Neuron (in vitro differentiated cells): ENCODE data around the gene ITGB1BP1.

ENCODE experiments used
- H2AFZ ChIP-seq: one replicate; pipeline ENCODE4 v1.6.1; 2013; ENCODE audit warnings: low read depth, mild to moderate bottlenecking, inconsistent platforms, low read length, moderate library complexity
- H3K27me3 ChIP-seq: one replicate; pipeline ENCODE4 v1.6.1; 2013; ENCODE audit warnings: low read length; ENCODE audit not compliant: insufficient read depth
- H3K36me3 ChIP-seq: one replicate; pipeline ENCODE4 v1.6.1; 2013; ENCODE audit warnings: low read length; ENCODE audit not compliant: insufficient read depth
- H3K4me1 ChIP-seq: one replicate; pipeline ENCODE4 v1.6.1; 2013; ENCODE audit warnings: low read length; ENCODE audit not compliant: insufficient read depth
- H3K4me3 ChIP-seq: 2 replicates; pipeline ENCODE4 v1.5.1; 2013; ENCODE audit warnings: mild to moderate bottlenecking, low read length, moderate library complexity
- H3K9me3 ChIP-seq: one replicate; pipeline ENCODE4 v1.6.1; 2013; ENCODE audit warnings: low read length

ITGB1BP1 gene

DNA sequence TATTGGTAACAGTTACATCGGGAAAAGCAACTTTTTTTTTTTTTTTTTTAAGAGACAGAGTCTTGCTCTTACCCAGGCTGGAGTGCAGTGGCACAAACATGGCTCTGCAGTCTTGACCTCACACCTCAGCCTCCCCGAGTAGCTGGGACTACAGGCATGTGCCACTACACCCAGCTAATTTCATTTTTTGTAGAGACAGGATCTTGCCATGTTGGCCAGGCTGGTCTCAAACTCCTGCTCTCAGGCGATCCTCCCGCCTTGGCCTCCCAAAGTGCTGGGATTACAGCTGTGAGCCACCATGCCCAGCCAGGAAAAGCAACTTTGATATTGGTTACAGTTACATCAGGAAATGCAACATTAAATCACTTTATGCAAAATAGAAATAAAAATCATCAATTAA lies 4.6 kb downstream of the ITGB1BP1 start:
- H3K36me3 ChIP-seq, result peaks cover 4% of the 10 kb centered on the region
- H3K4me1 ChIP-seq, result peaks cover 10% of the 10 kb centered on the region
- H3K9me3 ChIP-seq, result no peaks in the 10 kb centered on the region
- no peak overlapping the region for H2AFZ ChIP-seq
- no peaks in the 10 kb centered on the region for H3K27me3 ChIP-seq
- no peak overlapping the region for H3K4me3 ChIP-seq

DNA sequence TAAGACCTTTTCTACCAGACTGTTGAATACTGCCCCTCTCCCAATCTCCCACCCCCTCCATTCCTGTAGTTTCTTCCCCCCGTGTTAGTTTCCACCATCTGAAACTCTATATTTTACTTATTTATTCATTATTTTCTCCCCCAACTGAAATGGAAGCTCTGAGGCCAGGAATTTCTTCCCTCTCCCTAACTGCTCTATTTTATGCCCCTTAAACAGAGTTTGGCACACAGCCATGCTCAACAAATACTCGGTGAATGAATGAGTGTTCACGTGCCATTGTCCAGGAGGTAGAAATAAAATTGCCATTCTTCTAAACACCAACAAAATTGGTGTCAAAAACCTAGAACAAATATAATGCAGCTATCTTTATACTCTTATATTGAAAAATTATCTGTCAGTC lies 5.6 kb downstream of the ITGB1BP1 start:
- H3K4me3 ChIP-seq, result no peak overlapping the region
- H3K36me3 ChIP-seq, result peaks cover 4% of the 10 kb centered on the region
- H3K9me3 ChIP-seq, result no peaks in the 10 kb centered on the region
- H3K4me1 ChIP-seq, result peaks cover 10% of the 10 kb centered on the region
- H2AFZ ChIP-seq, result no peak overlapping the region
- H3K27me3 ChIP-seq, result no peaks in the 10 kb centered on the region

DNA sequence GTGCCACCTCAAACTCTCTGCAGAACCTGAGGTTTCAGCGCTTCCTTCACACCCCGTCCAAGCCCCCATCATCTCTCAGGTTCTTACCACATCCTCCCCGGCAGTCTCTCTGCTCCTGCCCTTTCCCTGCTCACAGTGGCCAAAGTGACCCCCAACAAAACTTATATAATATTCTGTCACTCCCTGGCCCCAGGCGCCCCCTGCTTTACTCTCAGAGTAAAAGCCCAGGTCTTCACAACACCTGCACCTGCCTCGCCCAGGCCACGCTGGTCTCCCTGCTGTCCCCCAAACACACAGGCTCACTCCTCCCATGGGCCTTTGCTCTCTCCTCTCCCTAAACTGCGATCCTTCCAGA lies 6.4 kb downstream of the ITGB1BP1 start:
- Histone ChIP-seq H2AFZ (no peak overlapping the region), H3K4me1 (peaks cover 4% of the 10 kb centered on the region), H3K36me3 (peaks cover 8% of the 10 kb centered on the region), H3K27me3 (no peaks in the 10 kb centered on the region), H3K9me3 (no peaks in the 10 kb centered on the region), H3K4me3 (no peak overlapping the region)

DNA sequence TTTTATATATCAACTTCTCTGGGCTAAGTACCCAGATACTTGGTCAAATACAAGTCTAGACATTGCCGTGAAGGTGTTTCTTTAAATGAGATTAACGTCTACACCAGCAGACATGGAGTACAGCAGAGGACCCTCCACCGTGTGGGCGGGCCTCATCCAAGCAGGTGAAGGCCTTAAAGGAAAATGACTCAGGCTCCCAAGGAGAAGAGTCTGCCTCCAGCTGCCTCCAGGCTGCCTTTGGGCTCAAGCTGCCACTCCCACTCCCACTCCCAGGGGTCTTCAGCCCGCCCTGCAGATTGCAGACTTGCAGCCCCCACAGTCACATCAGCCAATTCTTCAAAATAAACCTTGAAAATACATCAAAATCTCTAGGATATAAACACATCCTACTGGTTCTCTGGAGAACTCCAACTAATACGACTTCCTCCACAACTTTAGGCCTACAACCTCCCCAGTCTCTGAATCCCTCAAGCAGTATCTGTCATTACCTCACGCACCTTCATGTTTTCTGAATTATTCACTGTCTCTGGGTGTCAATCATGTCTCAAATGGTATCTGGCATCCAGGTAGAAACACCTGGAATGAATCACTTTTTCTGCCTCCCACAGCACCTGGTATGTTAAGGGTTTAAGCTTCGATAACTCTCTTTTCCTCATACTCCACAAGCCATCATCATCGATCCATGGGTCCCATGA lies 6.9 kb downstream of the ITGB1BP1 start:
- no peaks in the 10 kb centered on the region for H3K27me3 ChIP-seq
- H3K9me3 ChIP-seq, result no peaks in the 10 kb centered on the region
- H3K36me3 ChIP-seq, result peaks cover 9% of the 10 kb centered on the region
- H2AFZ ChIP-seq, result no peak overlapping the region
- H3K4me3 ChIP-seq, result no peak overlapping the region
- H3K4me1 ChIP-seq, result no peaks in the 10 kb centered on the region

DNA sequence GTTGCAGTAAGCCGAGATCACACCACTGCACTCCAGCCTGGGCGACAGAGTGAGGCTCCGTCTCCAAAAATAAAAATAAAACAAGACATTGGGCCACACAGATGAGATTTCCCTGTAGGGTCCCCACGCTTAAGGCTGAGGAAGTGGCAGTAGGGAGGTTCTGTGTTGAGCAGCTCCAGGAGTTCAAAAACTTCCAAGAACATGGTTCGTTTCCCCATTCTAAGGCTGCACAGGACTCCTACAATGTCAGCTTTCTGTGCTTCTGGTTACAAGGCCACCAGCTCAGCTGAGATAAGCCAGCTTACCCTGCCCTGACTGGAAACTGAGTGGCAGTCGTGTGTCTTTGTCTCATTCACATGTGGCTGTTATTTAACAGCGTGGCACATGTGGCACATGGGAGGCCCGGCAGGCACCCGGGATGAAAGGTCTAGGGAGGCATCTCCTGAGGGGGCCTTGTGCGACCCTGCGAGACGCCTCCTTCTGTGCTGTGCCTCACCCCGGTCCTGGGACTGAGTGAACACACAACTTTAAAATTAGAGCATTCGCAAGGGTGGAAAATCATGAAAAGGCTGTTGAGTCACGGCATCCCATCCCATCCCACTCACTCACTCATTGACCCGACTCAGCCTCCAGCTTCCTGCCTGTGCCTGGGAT lies 7.7 kb downstream of the ITGB1BP1 start:
- peaks cover 12% of the 10 kb centered on the region for H3K36me3 ChIP-seq
- no peaks in the 10 kb centered on the region for H3K9me3 ChIP-seq

DNA sequence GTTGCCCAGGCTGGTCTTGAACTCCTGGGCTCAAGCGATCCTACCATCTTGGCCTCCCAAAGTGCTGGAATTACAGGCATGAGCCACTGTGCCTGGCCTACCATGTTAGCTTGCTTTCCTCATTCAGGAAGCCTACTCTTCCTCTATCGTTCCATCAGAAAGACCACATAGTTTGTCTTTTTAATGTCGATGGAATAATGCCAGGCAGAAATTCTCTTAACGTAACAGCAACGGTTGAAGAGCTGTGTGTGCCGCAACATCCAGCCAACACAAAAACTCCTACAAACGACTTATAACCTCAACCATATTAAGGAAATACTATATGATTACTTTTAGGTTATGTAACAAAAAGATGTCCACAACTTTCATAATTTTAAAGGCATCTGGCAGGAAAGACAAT lies 10.5 kb downstream of the ITGB1BP1 start:
- H3K4me1 ChIP-seq, result no peaks in the 10 kb centered on the region
- H2AFZ ChIP-seq, result no peak overlapping the region
- H3K4me3 ChIP-seq, result no peak overlapping the region
- peaks cover 26% of the 10 kb centered on the region for H3K36me3 ChIP-seq
- H3K9me3 ChIP-seq, result peaks cover 2% of the 10 kb centered on the region
- H3K27me3 ChIP-seq, result no peaks in the 10 kb centered on the region

More for the DNA sequence above, 7.7 kb downstream of the ITGB1BP1 start:
- no peak overlapping the region for H2AFZ ChIP-seq
- no peaks in the 10 kb centered on the region for H3K27me3 ChIP-seq
- H3K4me3 ChIP-seq, result no peak overlapping the region
- no peaks in the 10 kb centered on the region for H3K4me1 ChIP-seq

DNA sequence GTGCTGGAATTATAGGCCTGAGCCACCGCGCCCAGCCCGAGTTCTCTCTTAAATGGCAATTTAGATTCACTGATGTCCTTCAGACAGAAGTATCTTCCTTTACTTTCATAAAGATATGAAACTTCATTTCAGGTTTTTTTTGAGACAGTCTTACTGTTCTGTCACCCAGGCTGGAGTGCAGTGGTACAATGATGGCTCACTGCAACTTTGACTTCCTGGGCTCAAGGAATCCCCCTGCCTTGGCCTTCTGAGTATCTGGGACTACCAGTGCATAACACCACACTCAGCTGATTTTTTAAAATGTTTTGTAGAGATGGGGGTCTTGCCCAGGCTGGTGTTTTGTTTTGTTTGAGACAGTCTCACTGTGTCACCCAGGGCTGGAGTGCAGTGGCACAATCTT lies 13.2 kb downstream of the ITGB1BP1 start:
- Histone ChIP-seq H3K36me3 (peaks cover 39% of the 10 kb centered on the region), H3K27me3 (no peaks in the 10 kb centered on the region), H3K9me3 (peaks cover 2% of the 10 kb centered on the region), H3K4me3 (no peak overlapping the region), H2AFZ (no peak overlapping the region), H3K4me1 (no peaks in the 10 kb centered on the region)

DNA sequence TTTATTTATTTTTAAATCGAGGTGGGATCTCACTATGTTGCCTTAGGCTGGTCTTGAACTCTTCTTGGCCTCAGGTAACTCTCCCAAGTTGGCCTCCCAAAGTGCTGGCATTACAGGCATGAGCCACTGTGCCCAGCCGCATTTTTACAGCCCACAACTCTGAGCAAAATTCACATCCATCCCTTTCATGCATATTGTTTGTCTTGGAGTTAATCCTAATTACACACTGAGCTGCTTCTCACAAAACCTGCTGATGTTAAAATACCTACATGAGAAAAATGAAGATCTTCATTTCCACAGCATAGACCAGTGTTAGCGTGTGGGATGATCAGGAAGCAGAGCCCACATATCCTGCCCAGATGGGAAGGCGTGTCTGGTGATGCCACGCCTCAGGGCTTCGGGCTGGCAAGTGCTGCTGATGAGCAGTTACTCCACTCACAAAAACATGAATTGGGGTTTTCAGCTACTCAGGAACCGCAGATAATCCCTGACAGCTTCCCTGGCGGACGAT lies 14.6 kb downstream of the ITGB1BP1 start:
- Histone ChIP-seq H3K27me3 (no peaks in the 10 kb centered on the region), H3K4me1 (no peaks in the 10 kb centered on the region), H3K36me3 (peaks cover 44% of the 10 kb centered on the region), H3K9me3 (peaks cover 2% of the 10 kb centered on the region), H2AFZ (no peak overlapping the region), H3K4me3 (no peak overlapping the region)

DNA sequence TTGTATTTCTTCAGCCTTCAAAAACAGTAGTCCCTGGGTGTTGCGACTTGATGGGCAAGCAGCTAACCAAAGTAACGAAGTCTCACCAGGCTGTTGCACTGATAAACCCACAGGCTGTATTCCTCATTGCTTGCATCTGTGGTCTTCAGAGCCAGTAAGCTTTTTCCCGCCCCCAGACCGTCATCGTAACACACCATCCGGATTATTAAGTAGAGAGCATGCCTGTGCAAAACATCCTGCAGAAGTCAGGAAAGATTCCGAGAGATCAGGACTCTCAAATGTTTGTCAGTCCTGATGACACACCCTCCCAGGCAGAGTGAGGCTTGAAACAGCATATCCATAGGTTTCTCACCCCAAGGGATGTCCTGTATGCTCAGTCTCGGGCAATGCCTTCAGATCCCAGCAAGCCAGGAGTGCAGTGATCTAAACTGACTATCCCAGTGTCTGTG lies 15.9 kb downstream of the ITGB1BP1 start:
- Histone ChIP-seq H3K36me3 (peaks cover 57% of the 10 kb centered on the region), H3K9me3 (peaks cover 2% of the 10 kb centered on the region), H3K4me3 (no peak overlapping the region), H3K4me1 (no peaks in the 10 kb centered on the region), H2AFZ (no peak overlapping the region), H3K27me3 (no peaks in the 10 kb centered on the region)

DNA sequence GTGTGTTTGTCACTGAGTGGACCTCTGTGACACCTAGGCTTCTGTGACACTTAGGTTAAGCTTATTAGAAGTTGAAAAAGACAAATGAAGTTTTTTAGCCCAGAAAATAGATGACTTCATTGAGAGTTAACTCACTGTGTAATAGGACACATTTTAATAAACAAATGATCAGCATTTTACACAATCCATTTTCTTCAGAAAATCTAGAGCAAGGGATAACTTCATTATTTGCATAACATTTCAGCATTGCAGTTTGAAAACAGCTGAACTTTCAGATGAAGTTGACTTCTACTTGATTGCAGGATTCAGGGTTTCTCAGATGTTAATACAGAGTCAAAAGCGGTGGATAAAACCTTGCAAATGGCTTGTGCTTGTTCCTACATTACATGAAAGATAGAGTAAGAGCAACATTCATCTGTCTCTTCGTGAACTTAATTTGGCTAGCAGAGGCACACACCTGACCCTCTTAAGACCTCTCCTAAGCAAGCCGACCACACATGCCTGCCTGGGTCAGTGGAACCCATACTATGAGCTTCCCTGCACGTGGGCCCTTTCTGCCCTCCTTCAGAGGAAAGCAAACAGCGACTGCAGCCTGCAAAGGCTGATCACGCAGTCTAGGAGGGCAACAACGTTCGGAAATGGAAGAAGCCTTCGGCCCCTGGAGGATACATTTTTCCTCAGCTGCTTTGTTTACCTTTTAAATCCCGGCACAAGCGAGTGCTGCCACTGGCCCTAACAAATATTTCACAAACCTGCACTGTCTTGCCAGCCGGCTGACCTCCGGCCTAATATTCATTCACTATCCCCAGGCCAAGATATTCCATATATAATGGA lies 16.6 kb downstream of the ITGB1BP1 start:
- no peak overlapping the region for H2AFZ ChIP-seq
- H3K4me3 ChIP-seq, result no peak overlapping the region
- H3K36me3 ChIP-seq, result peaks cover 58% of the 10 kb centered on the region
- peaks cover 2% of the 10 kb centered on the region for H3K9me3 ChIP-seq
- H3K27me3 ChIP-seq, result no peaks in the 10 kb centered on the region
- H3K4me1 ChIP-seq, result no peaks in the 10 kb centered on the region

DNA sequence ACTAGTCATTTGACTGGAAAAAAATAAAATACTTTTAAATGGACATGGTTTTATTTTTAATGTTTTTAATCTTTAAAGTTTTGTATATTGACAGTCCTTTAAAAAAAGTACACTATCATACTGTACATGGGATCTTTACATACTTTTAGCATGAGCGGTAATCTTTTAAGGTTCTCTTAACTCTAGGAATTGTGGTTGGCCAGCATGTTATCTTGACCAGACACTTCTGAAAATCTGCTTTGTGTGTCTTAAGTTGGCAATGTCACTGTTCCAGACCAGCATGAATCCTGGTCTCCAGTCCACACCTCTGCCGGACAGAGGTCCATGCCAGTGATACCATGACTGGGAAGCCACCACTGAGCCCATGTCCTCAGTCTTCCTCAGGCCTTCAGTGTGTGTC lies 17.7 kb downstream of the ITGB1BP1 start:
- H2AFZ ChIP-seq, result no peak overlapping the region
- H3K36me3 ChIP-seq, result peaks cover 66% of the 10 kb centered on the region
- H3K4me3 ChIP-seq, result no peak overlapping the region
- peaks cover 2% of the 10 kb centered on the region for H3K9me3 ChIP-seq
- H3K27me3 ChIP-seq, result no peaks in the 10 kb centered on the region
- no peaks in the 10 kb centered on the region for H3K4me1 ChIP-seq

DNA sequence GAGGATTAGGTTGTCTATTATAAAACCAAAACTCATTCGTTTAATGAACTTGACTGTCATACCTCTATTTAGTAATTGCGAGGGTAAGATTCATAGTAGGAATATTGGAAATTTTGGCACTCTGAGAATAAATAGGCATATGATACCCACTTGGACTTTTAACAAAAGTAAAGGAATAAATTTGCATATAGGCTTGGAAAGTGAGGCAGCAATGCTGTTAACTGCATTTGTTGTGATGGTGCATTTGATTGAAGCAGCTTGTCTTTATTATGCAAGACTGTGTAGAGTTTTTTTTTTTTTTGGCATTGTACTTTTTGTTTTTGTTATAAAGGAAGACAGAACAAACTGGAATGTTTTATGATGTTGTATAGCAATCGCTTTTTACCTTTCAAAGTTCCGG lies 18.9 kb downstream of the ITGB1BP1 start:
- H3K27me3 ChIP-seq, result no peaks in the 10 kb centered on the region
- H3K9me3 ChIP-seq, result peaks cover 1% of the 10 kb centered on the region
- no peaks in the 10 kb centered on the region for H3K4me1 ChIP-seq
- no peak overlapping the region for H3K4me3 ChIP-seq
- H2AFZ ChIP-seq, result no peak overlapping the region
- H3K36me3 ChIP-seq, result peaks cover 66% of the 10 kb centered on the region

DNA sequence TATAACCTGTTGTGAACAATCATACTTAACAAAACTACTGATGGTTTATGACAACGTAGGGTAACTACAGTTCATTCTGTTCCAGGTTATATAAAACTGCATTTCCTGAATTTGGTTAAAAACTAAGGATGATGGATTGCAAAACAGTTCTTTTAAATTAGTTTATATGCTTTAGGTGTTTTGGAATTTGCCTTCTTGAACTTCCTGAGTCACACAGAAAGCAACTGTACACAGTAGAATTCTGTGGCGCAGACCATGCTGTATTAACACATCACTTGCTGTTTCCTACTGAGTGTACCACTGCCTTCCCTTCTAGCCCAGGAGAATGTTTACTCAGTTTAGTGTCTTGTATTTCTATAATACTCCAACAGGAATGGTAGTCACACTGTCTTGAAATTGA lies 19.4 kb downstream of the ITGB1BP1 start:
- Histone ChIP-seq H3K27me3 (no peaks in the 10 kb centered on the region), H3K4me1 (no peaks in the 10 kb centered on the region), H3K36me3 (peaks cover 64% of the 10 kb centered on the region), H3K4me3 (no peak overlapping the region), H2AFZ (no peak overlapping the region), H3K9me3 (no peaks in the 10 kb centered on the region)
